Measurements from ENCODE around the gene ELOVL5.
A peak's percentile ranks its signal among the peaks of the same experiment; 100 is the strongest.
"Not testable (repeated sequence)": the region's sequence is repeated elsewhere in the genome, so short reads cannot be mapped to it uniquely, and the experiment has no call there.

The ELOVL5 gene, protein sequence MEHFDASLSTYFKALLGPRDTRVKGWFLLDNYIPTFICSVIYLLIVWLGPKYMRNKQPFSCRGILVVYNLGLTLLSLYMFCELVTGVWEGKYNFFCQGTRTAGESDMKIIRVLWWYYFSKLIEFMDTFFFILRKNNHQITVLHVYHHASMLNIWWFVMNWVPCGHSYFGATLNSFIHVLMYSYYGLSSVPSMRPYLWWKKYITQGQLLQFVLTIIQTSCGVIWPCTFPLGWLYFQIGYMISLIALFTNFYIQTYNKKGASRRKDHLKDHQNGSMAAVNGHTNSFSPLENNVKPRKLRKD

GRCh38 chr6:53348371-53349208, at the start of gene ELOVL5:
Gene ELOVL5 (minus strand): TSS chr6:53348950. CDS start chr6:53295699, 53,251 bp downstream.
- DNase-seq (ENCODE audit: low spot score): peak; percentile 98

- DNase-seq (ENCODE audit: low spot score): no peak
Observed at GRCh38 chr6:53397283-53397682, 48.5 kb upstream of the ELOVL5 start.

- no peak for DNase-seq (ENCODE audit: low spot score)
Observed at GRCh38 chr6:53395986-53396385, 47.2 kb upstream of the ELOVL5 start.

GRCh38 chr6:53394704-53395103, 46.0 kb upstream of the ELOVL5 start:
- no peak for DNase-seq (ENCODE audit: low spot score)

- DNase-seq (ENCODE audit: low spot score): peak; percentile 20
Observed at GRCh38 chr6:53391170-53391569, 42.4 kb upstream of the ELOVL5 start.

GRCh38 chr6:53390010-53390409, 41.3 kb upstream of the ELOVL5 start:
- DNase-seq (ENCODE audit: low spot score): no peak

DNA sequence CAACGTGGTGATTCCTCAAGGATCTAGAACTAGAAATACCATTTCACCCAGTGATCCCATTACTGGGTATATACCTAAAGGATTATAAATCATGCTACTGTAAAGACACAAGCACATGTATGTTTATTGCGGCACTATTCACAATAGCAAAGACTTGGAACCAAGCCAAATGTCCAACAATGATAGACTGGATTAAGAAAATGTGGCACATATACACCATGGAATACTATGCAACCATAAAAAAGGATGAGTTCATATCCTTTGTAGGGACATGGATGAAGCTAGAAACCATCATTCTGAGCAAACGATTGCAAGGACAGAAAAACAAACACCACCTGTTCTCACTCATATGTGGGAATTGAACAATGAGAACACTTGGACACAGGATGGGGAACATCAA, 39.9 kb upstream of the ELOVL5 start:
- not testable (repeated sequence) for DNase-seq (ENCODE audit: low spot score)

- DNase-seq (ENCODE audit: low spot score): no peak
Observed at GRCh38 chr6:53382421-53382820, 33.7 kb upstream of the ELOVL5 start.

DNA sequence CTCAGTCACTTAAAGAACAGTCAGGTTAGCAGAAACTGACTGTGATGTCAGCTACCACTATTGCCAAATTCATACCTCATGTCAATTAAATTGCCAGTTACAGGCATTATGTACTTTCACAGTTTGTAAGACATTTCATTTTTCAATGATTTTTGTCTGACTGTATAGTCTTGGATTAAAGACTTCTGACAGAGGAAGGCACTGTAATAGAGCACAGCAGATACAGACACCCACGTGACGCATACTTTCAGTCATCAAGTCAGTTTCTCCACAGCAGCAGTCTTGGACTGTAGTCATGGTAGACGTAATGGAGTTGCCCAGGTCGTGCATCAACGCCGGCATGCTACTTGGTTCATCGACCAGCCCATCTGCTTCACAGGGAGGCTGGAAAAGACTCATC, 29.5 kb upstream of the ELOVL5 start:
- no peak for DNase-seq (ENCODE audit: low spot score)

DNA sequence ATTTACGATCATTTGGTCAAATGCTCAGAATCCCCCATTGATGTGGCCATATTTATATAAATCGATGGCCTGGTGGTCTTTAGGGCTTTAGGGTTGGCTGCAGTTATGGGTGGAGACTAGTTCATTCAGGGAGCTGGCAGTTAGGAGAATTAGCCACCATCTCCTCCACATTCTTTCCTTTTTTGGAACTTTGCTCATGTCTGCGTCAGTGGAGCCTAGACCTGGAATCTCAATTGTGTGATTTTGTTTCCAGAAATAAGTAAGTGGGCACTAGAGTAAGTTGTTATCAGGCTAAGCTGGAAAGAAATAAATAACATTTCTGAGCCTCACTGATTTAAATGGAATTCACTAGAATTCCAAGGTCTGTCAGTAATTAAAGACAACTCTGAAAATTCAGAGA, 29.0 kb upstream of the ELOVL5 start:
- no peak for DNase-seq (ENCODE audit: low spot score)

- no peak for DNase-seq (ENCODE audit: low spot score)
Observed at GRCh38 chr6:53377289-53377688, 28.5 kb upstream of the ELOVL5 start.

DNA sequence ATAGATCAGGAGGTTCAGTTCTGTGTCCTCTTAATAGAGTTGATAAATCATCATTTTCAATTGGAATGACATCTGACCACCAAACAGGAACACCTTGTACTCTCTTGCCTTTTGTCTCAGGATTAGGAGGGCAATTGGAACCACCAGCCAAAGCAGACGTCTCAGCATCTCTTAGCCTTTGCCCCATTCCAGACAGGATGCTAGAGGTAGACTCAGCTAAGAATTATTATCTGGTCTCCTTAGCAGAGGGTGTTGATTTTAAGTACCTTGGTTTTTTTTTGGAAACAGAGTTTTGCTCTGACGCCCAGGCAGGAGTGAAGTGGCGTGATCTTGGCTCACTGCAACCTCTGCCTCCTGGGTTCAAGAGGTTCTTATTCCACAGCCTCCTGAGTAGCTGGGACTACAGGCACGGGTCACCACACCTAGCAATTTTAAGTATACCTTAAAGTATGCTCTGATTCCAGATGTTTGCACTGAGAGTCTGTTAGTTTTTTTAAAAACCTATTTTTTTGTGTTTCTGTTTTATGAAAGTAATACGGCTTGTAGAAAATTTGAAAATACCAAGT, 28.0 kb upstream of the ELOVL5 start:
- DNase-seq (ENCODE audit: low spot score): no peak

DNA sequence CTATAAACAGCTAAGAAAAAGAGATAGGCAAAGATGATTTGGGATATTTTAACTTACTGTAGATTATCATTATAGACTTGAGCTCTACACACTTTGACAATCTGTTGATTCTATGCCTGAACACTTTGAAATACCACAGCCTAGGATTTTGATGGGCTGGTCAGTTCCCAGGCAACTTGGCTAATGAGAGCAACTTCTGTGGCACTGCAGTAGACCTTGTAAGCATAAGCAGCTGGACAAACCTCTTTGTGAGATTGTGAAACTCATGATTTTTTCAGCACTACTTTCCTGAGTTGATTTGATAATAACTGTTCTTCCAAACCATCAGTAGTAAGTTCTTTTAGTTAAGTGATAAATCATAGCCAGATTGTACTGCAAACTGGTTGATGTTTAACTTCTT, 27.1 kb upstream of the ELOVL5 start:
- no peak for DNase-seq (ENCODE audit: low spot score)

GRCh38 chr6:53373638-53374037, 24.9 kb upstream of the ELOVL5 start:
- no peak for DNase-seq (ENCODE audit: low spot score)

GRCh38 chr6:53369876-53370515, 21.2 kb upstream of the ELOVL5 start:
- DNase-seq (ENCODE audit: low spot score): no peak

GRCh38 chr6:53369051-53369450, 20.3 kb upstream of the ELOVL5 start:
- no peak for DNase-seq (ENCODE audit: low spot score)

DNA sequence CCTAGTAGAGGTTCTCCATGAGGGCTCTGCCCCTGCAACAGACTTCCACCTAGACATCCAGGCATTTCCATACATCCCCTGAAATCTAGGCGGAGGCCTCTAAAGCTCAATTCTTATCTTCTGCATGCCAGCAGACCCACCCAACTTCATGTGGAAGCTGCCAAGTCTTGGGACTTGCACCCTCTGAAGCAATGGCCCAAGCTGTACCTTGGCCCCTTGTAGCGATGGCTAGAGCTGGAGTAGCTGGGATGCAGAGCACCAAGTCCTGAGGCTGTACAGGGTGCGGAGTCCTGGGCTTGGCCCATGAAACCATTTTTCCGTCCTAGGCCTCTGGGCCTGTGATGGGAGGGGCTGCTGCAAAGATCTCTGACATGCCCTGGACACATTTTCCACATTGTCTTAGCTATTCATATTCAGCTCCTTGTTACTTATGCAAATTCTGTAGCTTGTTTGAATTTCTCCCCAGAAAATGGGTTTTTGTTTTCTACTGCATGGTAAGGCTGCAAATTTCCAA, 17.4 kb upstream of the ELOVL5 start:
- no peak for DNase-seq (ENCODE audit: low spot score)

DNA sequence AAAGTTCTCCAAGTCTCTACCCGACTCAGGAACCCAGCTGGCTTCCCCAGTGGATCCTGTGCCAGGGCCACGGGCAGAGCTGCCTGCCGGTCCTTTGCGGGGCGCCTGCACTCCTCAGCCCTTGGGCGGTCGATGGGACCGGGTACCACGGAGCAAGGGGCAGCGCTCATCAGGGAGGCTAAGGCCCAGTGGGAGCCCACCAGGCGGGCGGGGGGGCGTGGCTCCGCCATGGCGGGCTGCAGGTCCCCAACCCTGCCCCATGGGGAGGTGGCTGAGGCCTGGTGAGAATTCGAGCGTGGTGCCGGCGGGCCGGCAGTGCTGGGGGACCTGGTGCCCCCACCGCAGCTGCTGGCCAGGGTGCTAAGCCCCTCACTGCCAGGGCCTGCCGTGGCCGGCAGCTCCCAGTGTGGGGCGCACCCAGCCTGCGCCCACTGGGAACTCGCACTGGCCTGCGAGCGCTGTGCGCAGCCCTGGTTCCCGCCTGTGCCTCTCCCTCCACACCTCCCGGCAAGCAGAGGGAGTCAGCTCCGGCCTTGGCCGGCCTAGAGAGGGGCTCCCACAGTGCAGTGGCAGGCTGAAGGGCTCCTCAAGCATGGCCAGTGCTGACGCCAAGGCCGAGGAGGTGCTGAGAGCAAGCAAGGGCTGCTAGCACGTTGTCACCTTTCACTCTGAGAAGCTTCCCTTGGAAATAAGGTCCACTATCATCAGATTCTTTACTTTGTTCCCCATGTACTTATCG, 14.8 kb upstream of the ELOVL5 start:
- DNase-seq (ENCODE audit: low spot score): no peak

GRCh38 chr6:53361549-53362031, 12.8 kb upstream of the ELOVL5 start:
- DNase-seq (ENCODE audit: low spot score): no peak

- peak; percentile 28 for DNase-seq (ENCODE audit: low spot score)
Observed at GRCh38 chr6:53360093-53360912, 11.6 kb upstream of the ELOVL5 start.

- no peak for DNase-seq (ENCODE audit: low spot score)
Observed at GRCh38 chr6:53359843-53360092, 11.0 kb upstream of the ELOVL5 start.

Measured in cerebellar cortex (tissue), 1 donor.